H1 (cell line): ENCODE measurements around the gene RAB40B.

ENCODE experiments used
- GABPA ChIP-seq: IDR thresholded peaks from 2 replicates; pipeline ENCODE4 v1.6.1; 2011; ENCODE audit warnings: mild to moderate bottlenecking, low read length, moderate library complexity, borderline replicate concordance; ENCODE audit not compliant: insufficient read depth
- HDAC6 ChIP-seq: IDR thresholded peaks from one replicate; pipeline ENCODE4 v1.7.1; 2012; ENCODE audit warnings: low read depth, mild to moderate bottlenecking, inconsistent platforms, low read length, moderate library complexity
- RNF2 ChIP-seq: fragments of 200-900, 300-1000 bp; sonication (generic); IDR thresholded peaks from 2 replicates; pipeline ENCODE4 v1.7.1; 2016; ENCODE audit warnings: borderline replicate concordance, low read depth, mild to moderate bottlenecking, antibody characterized with exemption, low read length; ENCODE audit not compliant: poor library complexity, severe bottlenecking; ENCODE audit errors: missing control alignments
- TF ChIP-seq, protein P1 (sequence below), 3 experiments: IDR thresholded peaks; 1 replicate in 2 of 3; 2 replicates in 1 of 3; pipeline versions ENCODE4 v1.5.1 to v1.6.1; 2011; ENCODE audit warnings: low read length in 3 of 3, mild to moderate bottlenecking in 3 of 3, inconsistent platforms in 2 of 3, low read depth in 1 of 3, moderate library complexity in 1 of 3; ENCODE audit not compliant: insufficient read depth in 1 of 3; ENCODE audit errors: control extremely low read depth in 1 of 3
- TF ChIP-seq, protein P2 (sequence below): fragments of 300-600 bp; sonication (generic); IDR thresholded peaks from 2 replicates; pipeline ENCODE4 v1.7.1; 2012; ENCODE audit warnings: low read length, moderate library complexity, mild to moderate bottlenecking, inconsistent platforms; ENCODE audit not compliant: insufficient replicate concordance

DNA sequence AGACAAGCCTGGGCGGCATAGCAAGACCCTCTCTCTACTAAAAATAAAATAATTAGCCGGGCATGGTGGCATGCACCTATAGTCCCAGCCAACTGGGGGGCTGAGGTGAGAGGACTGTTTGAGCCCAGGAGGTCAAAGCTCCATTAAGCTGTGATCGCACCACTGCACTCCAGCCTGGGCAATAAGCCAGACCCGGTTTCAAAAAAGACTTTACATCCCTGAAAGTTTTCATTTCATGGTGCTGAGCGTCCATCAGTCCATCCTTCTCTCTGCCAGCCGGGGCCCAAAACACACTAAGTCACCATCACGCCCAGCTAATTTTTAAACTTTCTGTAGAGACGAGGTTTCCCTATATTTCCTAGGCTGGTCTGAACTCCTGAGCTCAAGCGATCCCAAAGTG is 10.6 kb downstream of the RAB40B start:
- TF ChIP-seq HDAC6 (no peak), RNF2 (no peak), GABPA (no peak)
- TF ChIP-seq, protein P1, sequence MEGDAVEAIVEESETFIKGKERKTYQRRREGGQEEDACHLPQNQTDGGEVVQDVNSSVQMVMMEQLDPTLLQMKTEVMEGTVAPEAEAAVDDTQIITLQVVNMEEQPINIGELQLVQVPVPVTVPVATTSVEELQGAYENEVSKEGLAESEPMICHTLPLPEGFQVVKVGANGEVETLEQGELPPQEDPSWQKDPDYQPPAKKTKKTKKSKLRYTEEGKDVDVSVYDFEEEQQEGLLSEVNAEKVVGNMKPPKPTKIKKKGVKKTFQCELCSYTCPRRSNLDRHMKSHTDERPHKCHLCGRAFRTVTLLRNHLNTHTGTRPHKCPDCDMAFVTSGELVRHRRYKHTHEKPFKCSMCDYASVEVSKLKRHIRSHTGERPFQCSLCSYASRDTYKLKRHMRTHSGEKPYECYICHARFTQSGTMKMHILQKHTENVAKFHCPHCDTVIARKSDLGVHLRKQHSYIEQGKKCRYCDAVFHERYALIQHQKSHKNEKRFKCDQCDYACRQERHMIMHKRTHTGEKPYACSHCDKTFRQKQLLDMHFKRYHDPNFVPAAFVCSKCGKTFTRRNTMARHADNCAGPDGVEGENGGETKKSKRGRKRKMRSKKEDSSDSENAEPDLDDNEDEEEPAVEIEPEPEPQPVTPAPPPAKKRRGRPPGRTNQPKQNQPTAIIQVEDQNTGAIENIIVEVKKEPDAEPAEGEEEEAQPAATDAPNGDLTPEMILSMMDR (IDR thresholded peaks at IDR 0.05; ENCODE audit: control extremely low read depth in 1 of 3, insufficient read depth in 1 of 3, low read depth in 1 of 3, low read length in 3 of 3) = no peak
- TF ChIP-seq, protein P2, sequence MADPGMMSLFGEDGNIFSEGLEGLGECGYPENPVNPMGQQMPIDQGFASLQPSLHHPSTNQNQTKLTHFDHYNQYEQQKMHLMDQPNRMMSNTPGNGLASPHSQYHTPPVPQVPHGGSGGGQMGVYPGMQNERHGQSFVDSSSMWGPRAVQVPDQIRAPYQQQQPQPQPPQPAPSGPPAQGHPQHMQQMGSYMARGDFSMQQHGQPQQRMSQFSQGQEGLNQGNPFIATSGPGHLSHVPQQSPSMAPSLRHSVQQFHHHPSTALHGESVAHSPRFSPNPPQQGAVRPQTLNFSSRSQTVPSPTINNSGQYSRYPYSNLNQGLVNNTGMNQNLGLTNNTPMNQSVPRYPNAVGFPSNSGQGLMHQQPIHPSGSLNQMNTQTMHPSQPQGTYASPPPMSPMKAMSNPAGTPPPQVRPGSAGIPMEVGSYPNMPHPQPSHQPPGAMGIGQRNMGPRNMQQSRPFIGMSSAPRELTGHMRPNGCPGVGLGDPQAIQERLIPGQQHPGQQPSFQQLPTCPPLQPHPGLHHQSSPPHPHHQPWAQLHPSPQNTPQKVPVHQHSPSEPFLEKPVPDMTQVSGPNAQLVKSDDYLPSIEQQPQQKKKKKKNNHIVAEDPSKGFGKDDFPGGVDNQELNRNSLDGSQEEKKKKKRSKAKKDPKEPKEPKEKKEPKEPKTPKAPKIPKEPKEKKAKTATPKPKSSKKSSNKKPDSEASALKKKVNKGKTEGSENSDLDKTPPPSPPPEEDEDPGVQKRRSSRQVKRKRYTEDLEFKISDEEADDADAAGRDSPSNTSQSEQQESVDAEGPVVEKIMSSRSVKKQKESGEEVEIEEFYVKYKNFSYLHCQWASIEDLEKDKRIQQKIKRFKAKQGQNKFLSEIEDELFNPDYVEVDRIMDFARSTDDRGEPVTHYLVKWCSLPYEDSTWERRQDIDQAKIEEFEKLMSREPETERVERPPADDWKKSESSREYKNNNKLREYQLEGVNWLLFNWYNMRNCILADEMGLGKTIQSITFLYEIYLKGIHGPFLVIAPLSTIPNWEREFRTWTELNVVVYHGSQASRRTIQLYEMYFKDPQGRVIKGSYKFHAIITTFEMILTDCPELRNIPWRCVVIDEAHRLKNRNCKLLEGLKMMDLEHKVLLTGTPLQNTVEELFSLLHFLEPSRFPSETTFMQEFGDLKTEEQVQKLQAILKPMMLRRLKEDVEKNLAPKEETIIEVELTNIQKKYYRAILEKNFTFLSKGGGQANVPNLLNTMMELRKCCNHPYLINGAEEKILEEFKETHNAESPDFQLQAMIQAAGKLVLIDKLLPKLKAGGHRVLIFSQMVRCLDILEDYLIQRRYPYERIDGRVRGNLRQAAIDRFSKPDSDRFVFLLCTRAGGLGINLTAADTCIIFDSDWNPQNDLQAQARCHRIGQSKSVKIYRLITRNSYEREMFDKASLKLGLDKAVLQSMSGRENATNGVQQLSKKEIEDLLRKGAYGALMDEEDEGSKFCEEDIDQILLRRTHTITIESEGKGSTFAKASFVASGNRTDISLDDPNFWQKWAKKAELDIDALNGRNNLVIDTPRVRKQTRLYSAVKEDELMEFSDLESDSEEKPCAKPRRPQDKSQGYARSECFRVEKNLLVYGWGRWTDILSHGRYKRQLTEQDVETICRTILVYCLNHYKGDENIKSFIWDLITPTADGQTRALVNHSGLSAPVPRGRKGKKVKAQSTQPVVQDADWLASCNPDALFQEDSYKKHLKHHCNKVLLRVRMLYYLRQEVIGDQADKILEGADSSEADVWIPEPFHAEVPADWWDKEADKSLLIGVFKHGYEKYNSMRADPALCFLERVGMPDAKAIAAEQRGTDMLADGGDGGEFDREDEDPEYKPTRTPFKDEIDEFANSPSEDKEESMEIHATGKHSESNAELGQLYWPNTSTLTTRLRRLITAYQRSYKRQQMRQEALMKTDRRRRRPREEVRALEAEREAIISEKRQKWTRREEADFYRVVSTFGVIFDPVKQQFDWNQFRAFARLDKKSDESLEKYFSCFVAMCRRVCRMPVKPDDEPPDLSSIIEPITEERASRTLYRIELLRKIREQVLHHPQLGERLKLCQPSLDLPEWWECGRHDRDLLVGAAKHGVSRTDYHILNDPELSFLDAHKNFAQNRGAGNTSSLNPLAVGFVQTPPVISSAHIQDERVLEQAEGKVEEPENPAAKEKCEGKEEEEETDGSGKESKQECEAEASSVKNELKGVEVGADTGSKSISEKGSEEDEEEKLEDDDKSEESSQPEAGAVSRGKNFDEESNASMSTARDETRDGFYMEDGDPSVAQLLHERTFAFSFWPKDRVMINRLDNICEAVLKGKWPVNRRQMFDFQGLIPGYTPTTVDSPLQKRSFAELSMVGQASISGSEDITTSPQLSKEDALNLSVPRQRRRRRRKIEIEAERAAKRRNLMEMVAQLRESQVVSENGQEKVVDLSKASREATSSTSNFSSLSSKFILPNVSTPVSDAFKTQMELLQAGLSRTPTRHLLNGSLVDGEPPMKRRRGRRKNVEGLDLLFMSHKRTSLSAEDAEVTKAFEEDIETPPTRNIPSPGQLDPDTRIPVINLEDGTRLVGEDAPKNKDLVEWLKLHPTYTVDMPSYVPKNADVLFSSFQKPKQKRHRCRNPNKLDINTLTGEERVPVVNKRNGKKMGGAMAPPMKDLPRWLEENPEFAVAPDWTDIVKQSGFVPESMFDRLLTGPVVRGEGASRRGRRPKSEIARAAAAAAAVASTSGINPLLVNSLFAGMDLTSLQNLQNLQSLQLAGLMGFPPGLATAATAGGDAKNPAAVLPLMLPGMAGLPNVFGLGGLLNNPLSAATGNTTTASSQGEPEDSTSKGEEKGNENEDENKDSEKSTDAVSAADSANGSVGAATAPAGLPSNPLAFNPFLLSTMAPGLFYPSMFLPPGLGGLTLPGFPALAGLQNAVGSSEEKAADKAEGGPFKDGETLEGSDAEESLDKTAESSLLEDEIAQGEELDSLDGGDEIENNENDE = no peak
